Measurements from ENCODE around the gene SLC13A4.

DNA sequence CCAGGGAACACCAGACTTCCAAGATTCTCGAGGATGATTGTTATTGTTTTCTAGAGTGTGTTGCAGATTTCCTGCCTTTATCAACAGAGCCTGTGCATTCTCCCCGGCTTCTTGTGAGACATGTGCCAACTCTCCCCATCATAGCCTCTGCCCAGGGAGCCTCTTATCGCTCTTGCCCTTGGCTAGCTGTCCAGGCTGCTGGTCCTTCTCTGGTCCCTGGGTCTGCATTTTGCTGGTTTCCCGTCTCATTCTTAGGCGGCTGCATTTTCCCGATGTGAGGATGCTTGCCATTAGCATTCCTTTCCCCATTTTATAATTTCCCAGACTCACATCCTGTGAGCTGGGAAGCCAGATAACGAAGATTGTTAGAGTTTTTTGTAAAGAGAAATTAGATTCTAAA is 15.2 kb downstream of the SLC13A4 start:
- TF ChIP-seq, protein P1, sequence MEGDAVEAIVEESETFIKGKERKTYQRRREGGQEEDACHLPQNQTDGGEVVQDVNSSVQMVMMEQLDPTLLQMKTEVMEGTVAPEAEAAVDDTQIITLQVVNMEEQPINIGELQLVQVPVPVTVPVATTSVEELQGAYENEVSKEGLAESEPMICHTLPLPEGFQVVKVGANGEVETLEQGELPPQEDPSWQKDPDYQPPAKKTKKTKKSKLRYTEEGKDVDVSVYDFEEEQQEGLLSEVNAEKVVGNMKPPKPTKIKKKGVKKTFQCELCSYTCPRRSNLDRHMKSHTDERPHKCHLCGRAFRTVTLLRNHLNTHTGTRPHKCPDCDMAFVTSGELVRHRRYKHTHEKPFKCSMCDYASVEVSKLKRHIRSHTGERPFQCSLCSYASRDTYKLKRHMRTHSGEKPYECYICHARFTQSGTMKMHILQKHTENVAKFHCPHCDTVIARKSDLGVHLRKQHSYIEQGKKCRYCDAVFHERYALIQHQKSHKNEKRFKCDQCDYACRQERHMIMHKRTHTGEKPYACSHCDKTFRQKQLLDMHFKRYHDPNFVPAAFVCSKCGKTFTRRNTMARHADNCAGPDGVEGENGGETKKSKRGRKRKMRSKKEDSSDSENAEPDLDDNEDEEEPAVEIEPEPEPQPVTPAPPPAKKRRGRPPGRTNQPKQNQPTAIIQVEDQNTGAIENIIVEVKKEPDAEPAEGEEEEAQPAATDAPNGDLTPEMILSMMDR (IDR thresholded peaks at IDR 0.05; ENCODE audit: insufficient read depth, low read length) = no peak
- no peak for TF ChIP-seq POLR2AphosphoS5 (IDR thresholded peaks at IDR 0.05; ENCODE audit: low read depth)
- TF ChIP-seq, protein P2, sequence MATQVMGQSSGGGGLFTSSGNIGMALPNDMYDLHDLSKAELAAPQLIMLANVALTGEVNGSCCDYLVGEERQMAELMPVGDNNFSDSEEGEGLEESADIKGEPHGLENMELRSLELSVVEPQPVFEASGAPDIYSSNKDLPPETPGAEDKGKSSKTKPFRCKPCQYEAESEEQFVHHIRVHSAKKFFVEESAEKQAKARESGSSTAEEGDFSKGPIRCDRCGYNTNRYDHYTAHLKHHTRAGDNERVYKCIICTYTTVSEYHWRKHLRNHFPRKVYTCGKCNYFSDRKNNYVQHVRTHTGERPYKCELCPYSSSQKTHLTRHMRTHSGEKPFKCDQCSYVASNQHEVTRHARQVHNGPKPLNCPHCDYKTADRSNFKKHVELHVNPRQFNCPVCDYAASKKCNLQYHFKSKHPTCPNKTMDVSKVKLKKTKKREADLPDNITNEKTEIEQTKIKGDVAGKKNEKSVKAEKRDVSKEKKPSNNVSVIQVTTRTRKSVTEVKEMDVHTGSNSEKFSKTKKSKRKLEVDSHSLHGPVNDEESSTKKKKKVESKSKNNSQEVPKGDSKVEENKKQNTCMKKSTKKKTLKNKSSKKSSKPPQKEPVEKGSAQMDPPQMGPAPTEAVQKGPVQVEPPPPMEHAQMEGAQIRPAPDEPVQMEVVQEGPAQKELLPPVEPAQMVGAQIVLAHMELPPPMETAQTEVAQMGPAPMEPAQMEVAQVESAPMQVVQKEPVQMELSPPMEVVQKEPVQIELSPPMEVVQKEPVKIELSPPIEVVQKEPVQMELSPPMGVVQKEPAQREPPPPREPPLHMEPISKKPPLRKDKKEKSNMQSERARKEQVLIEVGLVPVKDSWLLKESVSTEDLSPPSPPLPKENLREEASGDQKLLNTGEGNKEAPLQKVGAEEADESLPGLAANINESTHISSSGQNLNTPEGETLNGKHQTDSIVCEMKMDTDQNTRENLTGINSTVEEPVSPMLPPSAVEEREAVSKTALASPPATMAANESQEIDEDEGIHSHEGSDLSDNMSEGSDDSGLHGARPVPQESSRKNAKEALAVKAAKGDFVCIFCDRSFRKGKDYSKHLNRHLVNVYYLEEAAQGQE (IDR thresholded peaks at IDR 0.05; ENCODE audit: insufficient replicate concordance, low read depth) = no peak

All from HL-60 (cell line).